Right lobe of liver (tissue), 4 donors: Measurements from ENCODE around the gene TTC23.

Source experiments
- CTCF ChIP-seq, 4 donors: fragments of 200-600 bp in 3 of 4; fragments of 450-650 bp in 1 of 4; IDR thresholded peaks; one replicate each; pipeline versions ENCODE4 v1.5.1 to v1.8.0; 2016 to 2022; ENCODE audit warnings: antibody characterized with exemption in 4 of 4, mild to moderate bottlenecking in 2 of 4
- POLR2A ChIP-seq: fragments of 450-650 bp; IDR thresholded peaks from one replicate; pipeline ENCODE4 v1.6.1; 2017; ENCODE audit warnings: antibody characterized with exemption, mild to moderate bottlenecking
- donor health status: DM: no; HTN: no; CAD: no.
- donor health status: DM: no; HTN: no; CAD: no.
- donor health status: DM: no; HTN: yes; CAD: no.

- TF ChIP-seq POLR2A (no peak), CTCF (IDR thresholded peaks at IDR 0.05) (no peak)
Observed at GRCh38 chr15:99126131-99126588, 123.2 kb downstream of the TTC23 start.
